Measurements from ENCODE around the gene DMXL1.

DMXL1 gene

GRCh38 chr5:119291877-119292276 is 221.0 kb downstream of the DMXL1 start:
- H3K27me3 ChIP-seq (replicated peaks; ENCODE audit: insufficient read depth, low read length), result no peaks in the 10 kb centered on the region
- no peak overlapping the region for H3K4me2 ChIP-seq (ENCODE audit: low read depth, low read length)
- H3F3A ChIP-seq (ENCODE audit: insufficient read depth, low read length), result no peaks in the 10 kb centered on the region
- no peak for TF ChIP-seq EZH2 (optimal IDR thresholded peaks at IDR 0.05; ENCODE audit: low read depth, low read length)
- TF ChIP-seq EZH2phosphoT487 (IDR thresholded peaks at IDR 0.05; ENCODE audit: low read length), result no peak
- no peak for TF ChIP-seq CTCF (IDR thresholded peaks at IDR 0.05; ENCODE audit: low read length)
- H2AFZ ChIP-seq (ENCODE audit: low read length), result no peak overlapping the region
- H3K4me3 ChIP-seq (ENCODE audit: low read length), result no peak overlapping the region
- no peaks in the 10 kb centered on the region for H3K9me3 ChIP-seq (replicated peaks; ENCODE audit: insufficient read depth, low read length)
- DNase-seq, result no peak
- H3K36me3 ChIP-seq (replicated peaks; ENCODE audit: insufficient read depth, low read length), result no peaks in the 10 kb centered on the region
- no peak overlapping the region for H3K27ac ChIP-seq (ENCODE audit: low read length)
- peaks cover 48% of the 10 kb centered on the region for H3K79me2 ChIP-seq (ENCODE audit: low read length)
- H4K20me1 ChIP-seq (ENCODE audit: insufficient read depth, low read length), result no peaks in the 10 kb centered on the region
- peaks cover 36% of the 10 kb centered on the region for H3K4me1 ChIP-seq (ENCODE audit: low read length)
- no peak overlapping the region for H3K9ac ChIP-seq (ENCODE audit: low read length)
- no peaks in the 10 kb centered on the region for H3K9me2 ChIP-seq (replicated peaks; ENCODE audit: insufficient read depth, low read length)

GRCh38 chr5:119292701-119293515 is 222.0 kb downstream of the DMXL1 start:
- H3K4me1 ChIP-seq (ENCODE audit: low read length), result peaks cover 28% of the 10 kb centered on the region
- no peaks in the 10 kb centered on the region for H3K9me3 ChIP-seq (replicated peaks; ENCODE audit: insufficient read depth, low read length)
- no peaks in the 10 kb centered on the region for H3F3A ChIP-seq (ENCODE audit: insufficient read depth, low read length)
- H3K4me3 ChIP-seq (ENCODE audit: low read length), result no peak overlapping the region
- no peak overlapping the region for H3K4me2 ChIP-seq (ENCODE audit: low read depth, low read length)
- peaks cover 39% of the 10 kb centered on the region for H3K79me2 ChIP-seq (ENCODE audit: low read length)
- H3K9me2 ChIP-seq (replicated peaks; ENCODE audit: insufficient read depth, low read length), result no peaks in the 10 kb centered on the region
- no peaks in the 10 kb centered on the region for H3K27me3 ChIP-seq (replicated peaks; ENCODE audit: insufficient read depth, low read length)
- no peaks in the 10 kb centered on the region for H3K36me3 ChIP-seq (replicated peaks; ENCODE audit: insufficient read depth, low read length)
- H3K27ac ChIP-seq (ENCODE audit: low read length), result no peak overlapping the region
- H3K9ac ChIP-seq (ENCODE audit: low read length), result no peak overlapping the region
- no peak for TF ChIP-seq EZH2 (optimal IDR thresholded peaks at IDR 0.05; ENCODE audit: low read depth, low read length)
- TF ChIP-seq CTCF (IDR thresholded peaks at IDR 0.05; ENCODE audit: low read length), result no peak
- no peaks in the 10 kb centered on the region for H4K20me1 ChIP-seq (ENCODE audit: insufficient read depth, low read length)
- H2AFZ ChIP-seq (ENCODE audit: low read length), result no peak overlapping the region
- no peak for DNase-seq

- H4K20me1 ChIP-seq (ENCODE audit: insufficient read depth, low read length), result no peaks in the 10 kb centered on the region
- DNase-seq, result no peak
- peaks cover 23% of the 10 kb centered on the region for H3K4me1 ChIP-seq (ENCODE audit: low read length)
- no peaks in the 10 kb centered on the region for H3K9me2 ChIP-seq (replicated peaks; ENCODE audit: insufficient read depth, low read length)
- no peak overlapping the region for H2AFZ ChIP-seq (ENCODE audit: low read length)
- H3K79me2 ChIP-seq (ENCODE audit: low read length), result peaks cover 35% of the 10 kb centered on the region
- H3K9me3 ChIP-seq (replicated peaks; ENCODE audit: insufficient read depth, low read length), result no peaks in the 10 kb centered on the region
- H3K9ac ChIP-seq (ENCODE audit: low read length), result no peak overlapping the region
- H3K4me3 ChIP-seq (ENCODE audit: low read length), result no peak overlapping the region
- no peaks in the 10 kb centered on the region for H3K36me3 ChIP-seq (replicated peaks; ENCODE audit: insufficient read depth, low read length)
- TF ChIP-seq EZH2 (optimal IDR thresholded peaks at IDR 0.05; ENCODE audit: low read depth, low read length) (no peak), EZH2phosphoT487 (IDR thresholded peaks at IDR 0.05; ENCODE audit: low read length) (no peak), CTCF (IDR thresholded peaks at IDR 0.05; ENCODE audit: low read length) (no peak)
- no peaks in the 10 kb centered on the region for H3F3A ChIP-seq (ENCODE audit: insufficient read depth, low read length)
- no peak overlapping the region for H3K4me2 ChIP-seq (ENCODE audit: low read depth, low read length)
- H3K27ac ChIP-seq (ENCODE audit: low read length), result no peak overlapping the region
- H3K27me3 ChIP-seq (replicated peaks; ENCODE audit: insufficient read depth, low read length), result no peaks in the 10 kb centered on the region
Observed at GRCh38 chr5:119293516-119293829, 222.6 kb downstream of the DMXL1 start.
